IMR-90 (cell line): ENCODE results near the gene ARFGAP2. TPM values are rescaled to one million over a fixed set of nuclear protein-coding genes. Genes with fewer than 3 reads are reported as not detected.

Experiments used
- ATAC-seq: fragments of 200-7000 bp; cut with Tn5 transposase; 2 replicates; pipeline ENCODE4 v1.9.1; 2020; ENCODE audit warnings: low read depth, mild to moderate bottlenecking, moderate library complexity
- BruUV-seq: library from RNA; stranded (reverse); fragments of 400-500 nt; replicated peaks from 2 replicates; lab custom pipeline; 2021; lab: Mats Ljungman, UMichigan
- CTCF ChIA-PET: fragments of 300-600 bp; formaldehyde crosslinking; extraction: SDS; loops from one replicate; lab custom pipeline; 2021; ENCODE audit warnings: antibody characterized with exemption; lab: Yijun Ruan, JAX
- POLR2A ChIA-PET: fragments of 300-600 bp; sonication (Branson Sonifier 250); formaldehyde crosslinking; loops from one replicate; lab custom pipeline; 2022; ENCODE audit warnings: antibody characterized with exemption; ENCODE audit not compliant: unreplicated experiment; lab: Charles Lee
- DNase-seq: peaks from one replicate; pipeline ENCODE4 v3.0.0; 2013
- H2AFZ ChIP-seq: replicated peaks from 2 replicates; pipeline ENCODE3; 2013; ENCODE audit warnings: low read length, mild to moderate bottlenecking; ENCODE audit not compliant: poor library complexity
- H2AK5ac ChIP-seq: 2 replicates; pipeline ENCODE4 v1.6.1; 2013; ENCODE audit warnings: low read depth, low read length, inconsistent platforms
- H2AK9ac ChIP-seq: replicated peaks from 2 replicates; pipeline ENCODE3; 2013; ENCODE audit warnings: mild to moderate bottlenecking, low read depth, low read length, moderate library complexity; ENCODE audit not compliant: poor library complexity
- H2BK120ac ChIP-seq: 2 replicates; pipeline ENCODE4 v1.6.1; 2013; ENCODE audit warnings: low read depth, low read length, inconsistent platforms
- H2BK15ac ChIP-seq: 3 replicates; pipeline ENCODE4 v1.6.1; 2013; ENCODE audit warnings: low read depth, low read length, inconsistent platforms
- H2BK20ac ChIP-seq: 2 replicates; pipeline ENCODE4 v1.6.1; 2013; ENCODE audit warnings: low read depth, mild to moderate bottlenecking, inconsistent platforms, low read length, moderate library complexity
- H2BK5ac ChIP-seq: 2 replicates; pipeline ENCODE4 v1.6.1; 2013; ENCODE audit warnings: mild to moderate bottlenecking, low read depth, low read length, inconsistent platforms; ENCODE audit not compliant: poor library complexity, severe bottlenecking
- H3K14ac ChIP-seq: replicated peaks from 2 replicates; pipeline ENCODE4 v1.6.1; 2013; ENCODE audit warnings: low read depth, low read length, inconsistent platforms
- H3K18ac ChIP-seq: 2 replicates; pipeline ENCODE4 v1.6.1; 2013; ENCODE audit warnings: low read depth, low read length, control low read depth
- H3K23ac ChIP-seq: 2 replicates; pipeline ENCODE4 v1.6.1; 2013; ENCODE audit warnings: low read depth, low read length, inconsistent platforms
- H3K27ac ChIP-seq: 2 replicates; pipeline ENCODE4 v1.5.1; 2013; ENCODE audit warnings: mild to moderate bottlenecking, control low read depth, low read length; ENCODE audit not compliant: insufficient read depth
- H3K27me3 ChIP-seq: 2 replicates; pipeline ENCODE4 v1.6.1; 2013; ENCODE audit warnings: low read length; ENCODE audit not compliant: control insufficient read depth, insufficient read depth
- H3K36me3 ChIP-seq: 2 replicates; pipeline ENCODE4 v1.6.1; 2013; ENCODE audit warnings: low read length, mixed read lengths; ENCODE audit not compliant: control insufficient read depth, insufficient read depth
- H3K4ac ChIP-seq: 2 replicates; pipeline ENCODE4 v1.6.1; 2013; ENCODE audit warnings: low read depth, low read length, inconsistent platforms
- H3K4me1 ChIP-seq: 2 replicates; pipeline ENCODE4 v1.6.1; 2013; ENCODE audit warnings: low read length, mixed read lengths; ENCODE audit not compliant: control insufficient read depth, insufficient read depth
- H3K4me2 ChIP-seq: 2 replicates; pipeline ENCODE4 v1.6.1; 2013; ENCODE audit warnings: low read depth, mild to moderate bottlenecking, control low read depth, low read length, moderate library complexity
- H3K4me3 ChIP-seq: 2 replicates; pipeline ENCODE4 v1.5.1; 2013; ENCODE audit warnings: low read depth, mild to moderate bottlenecking, control low read depth, low read length, moderate library complexity; ENCODE audit not compliant: insufficient read depth
- H3K56ac ChIP-seq: 2 replicates; pipeline ENCODE4 v1.6.1; 2013; ENCODE audit warnings: low read length, inconsistent platforms; ENCODE audit not compliant: insufficient read depth; ENCODE audit errors: extremely low read depth
- H3K79me1 ChIP-seq, 2 experiments: 2 replicates each; pipeline ENCODE4 v1.6.1; 2013; ENCODE audit warnings: low read length in 2 of 2, inconsistent platforms in 1 of 2, low read depth in 1 of 2
- H3K9ac ChIP-seq: 2 replicates; pipeline ENCODE4 v1.6.1; 2013; ENCODE audit warnings: low read depth, low read length, control low read depth
- H3K9me1 ChIP-seq: 2 replicates; pipeline ENCODE4 v1.6.1; 2013; ENCODE audit warnings: low read length, inconsistent platforms; ENCODE audit not compliant: insufficient read depth
- H3K9me3 ChIP-seq: 2 replicates; pipeline ENCODE4 v1.6.1; 2013; ENCODE audit warnings: low read length; ENCODE audit not compliant: control insufficient read depth, insufficient read depth
- H4K20me1 ChIP-seq: 2 replicates; pipeline ENCODE4 v1.6.1; 2013; ENCODE audit warnings: low read length, inconsistent platforms; ENCODE audit not compliant: insufficient read depth
- H4K5ac ChIP-seq: 2 replicates; pipeline ENCODE4 v1.6.1; 2013; ENCODE audit warnings: mild to moderate bottlenecking, low read depth, low read length, control low read depth
- H4K8ac ChIP-seq, 2 experiments: 2 replicates each; pipeline ENCODE4 v1.6.1; 2013; ENCODE audit warnings: low read depth in 2 of 2, low read length in 2 of 2, control low read depth in 1 of 2, inconsistent platforms in 1 of 2
- H4K91ac ChIP-seq: 2 replicates; pipeline ENCODE4 v1.6.1; 2013; ENCODE audit warnings: low read depth, low read length, inconsistent platforms; ENCODE audit not compliant: insufficient read depth
- BHLHE40 ChIP-seq: fragments of 150-350 bp; IDR thresholded peaks from 2 replicates; pipeline ENCODE4 v1.6.1; 2016; ENCODE audit warnings: mild to moderate bottlenecking, low read depth, low read length
- CEBPB ChIP-seq: IDR thresholded peaks from 2 replicates; pipeline ENCODE4 v1.6.1; 2012; ENCODE audit warnings: low read depth, low read length, improper control_type of control experiment
- CHD1 ChIP-seq: IDR thresholded peaks from 2 replicates; pipeline ENCODE4 v1.6.1; 2012; ENCODE audit warnings: low read depth, low read length, improper control_type of control experiment
- MAFK ChIP-seq: IDR thresholded peaks from 2 replicates; pipeline ENCODE4 v1.6.1; 2012; ENCODE audit warnings: low read depth, low read length, improper control_type of control experiment
- MAZ ChIP-seq: IDR thresholded peaks from 2 replicates; pipeline ENCODE4 v1.6.1; 2012; ENCODE audit warnings: low read depth, mild to moderate bottlenecking, low read length, improper control_type of control experiment, moderate library complexity, borderline replicate concordance
- POLR2A ChIP-seq: IDR thresholded peaks from 2 replicates; pipeline ENCODE4 v1.6.1; 2012; ENCODE audit warnings: mild to moderate bottlenecking, low read depth, low read length
- RCOR1 ChIP-seq: IDR thresholded peaks from 2 replicates; pipeline ENCODE4 v1.6.1; 2012; ENCODE audit warnings: mild to moderate bottlenecking, low read length, improper control_type of control experiment; ENCODE audit not compliant: insufficient replicate concordance
- RFX5 ChIP-seq: IDR thresholded peaks from 2 replicates; pipeline ENCODE4 v1.8.0; 2012; ENCODE audit warnings: low read depth, mild to moderate bottlenecking, low read length, moderate library complexity
- WGBS, 2 experiments: methylation state at CpG; one replicate each; pipeline versions ENCODE4 v1.1.5 to v1.1.7; 2013; ENCODE audit warnings: missing lambda C conversion rate in 2 of 2; ENCODE audit not compliant: insufficient read length in 1 of 2; ENCODE audit errors: extremely low coverage in 2 of 2; 5-methylcytosine and 5-hydroxymethylcytosine counted together
- dilution Hi-C: fragments of 300-500 bp; cut with HindIII; formaldehyde crosslinking; loops from one replicate; pipeline ENCODE4 v1.14.3; 2018; ENCODE audit warnings: low sequenced_read_pairs; ENCODE audit not compliant: unreplicated experiment
- in situ Hi-C: fragments of 300-500 bp; cut with MboI; formaldehyde crosslinking; loops from 3 replicates; pipeline ENCODE4 v1.14.3; 2019; ENCODE audit warnings: low sequenced_read_pairs, inconsistent platforms, mixed read lengths
- intact Hi-C: fragments of 100-400 bp; cut with micrococcal nuclease; formaldehyde crosslinking; loops from 2 replicates; pipeline ENCODE4 v1.10.0; 2022
- polyA plus RNA-seq, 3 experiments: library from polyadenylated mRNA; depleted of rRNA; stranded (reverse); fragments of >200 nt; gene quantifications; 2 replicates each; pipeline ENCODE4 v1.2.3, GENCODE V29; 2012; ENCODE audit warnings: low replicate concordance in 1 of 3
- total RNA-seq: library from RNA; depleted of rRNA; stranded (reverse); fragments of >200 nt; gene quantifications from 2 replicates; pipeline ENCODE4 v1.2.3, GENCODE V29; 2012
- TF ChIP-seq, protein P1 (sequence below): fragments of 150-350 bp; IDR thresholded peaks from 2 replicates; pipeline ENCODE4 v1.6.1; 2016; ENCODE audit warnings: low read depth, mild to moderate bottlenecking, low read length, moderate library complexity, borderline replicate concordance
- TF ChIP-seq, protein P2 (sequence below): conservative IDR thresholded peaks from 2 replicates; pipeline ENCODE4 v1.5.1; 2012; ENCODE audit warnings: mild to moderate bottlenecking, low read depth, low read length, improper control_type of control experiment
- TF ChIP-seq, protein P3 (sequence below): fragments of 150-350 bp; IDR thresholded peaks from 2 replicates; pipeline ENCODE4 v1.6.1; 2017; ENCODE audit warnings: mild to moderate bottlenecking, antibody characterized with exemption, low read length, low read depth

Gene ARFGAP2
- total and polyA plus RNA-seq, 2 of the 4 experiments (the other 2 are of a cell fraction) = 54.7 to 87.8 TPM

DNA sequence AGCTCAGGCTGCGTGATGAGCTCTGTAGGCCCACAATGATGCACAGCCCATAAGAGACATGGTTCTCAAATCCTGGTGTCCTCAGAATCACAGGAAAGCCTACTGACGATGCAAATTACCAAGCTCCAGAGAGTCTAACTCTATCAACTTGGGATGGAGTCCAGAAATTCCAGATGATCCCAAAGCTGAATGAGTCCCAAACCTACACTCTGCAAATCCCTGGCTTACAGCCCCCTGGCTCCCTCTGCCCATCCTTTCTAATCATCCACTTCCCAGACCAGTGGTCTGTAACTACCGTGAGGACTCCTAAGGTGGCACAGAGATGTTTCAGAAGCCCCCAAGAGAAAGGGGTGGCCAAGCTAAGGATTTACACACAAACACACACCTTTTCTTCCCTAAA, 13.5 kb downstream of the ARFGAP2 start:
- in situ Hi-C loops = no loop called here
- Histone ChIP-seq H3K56ac (no peak overlapping the region), H3K18ac (no peak overlapping the region), H3K9ac (no peak overlapping the region), H3K36me3 (peaks cover 41% of the 10 kb centered on the region), H4K5ac (no peak overlapping the region), H2BK120ac (no peak overlapping the region), H2AK9ac (no peak overlapping the region), H4K8ac (no peak overlapping the region), H4K91ac (no peak overlapping the region), H3K4me2 (no peak overlapping the region), H2AK5ac (no peak overlapping the region), H2BK15ac (no peak overlapping the region), H2AFZ (no peak overlapping the region), H2BK5ac (no peak overlapping the region), H3K9me3 (no peaks in the 10 kb centered on the region), H3K4me3 (no peak overlapping the region), H3K4me1 (no peaks in the 10 kb centered on the region), H3K4ac (no peak overlapping the region), H3K9me1 (no peaks in the 10 kb centered on the region), H3K27ac (no peak overlapping the region), H4K20me1 (peaks cover 37% of the 10 kb centered on the region), H3K27me3 (no peaks in the 10 kb centered on the region), H3K79me1 (peaks cover 0 to 43% of the 10 kb centered on the region in 2 experiments; a peak in 3 of 4 replicates), H3K23ac (no peak overlapping the region), H3K14ac (no peak overlapping the region), H2BK20ac (no peak overlapping the region)
- WGBS, 2 experiments = no CpG with 5 or more reads among the region's 3 CpGs
- DNase-seq (no peak), ATAC-seq (no peak)
- dilution Hi-C loops = no loop called here
- CTCF ChIA-PET = interaction anchor here (0.6 to 0.8 kb wide), 2 partner anchors 59 to 96 kb away, joined by 3 to 7 read pairs; no protein-coding TSS in a partner anchor
- BruUV-seq = no TSS peak
- TF ChIP-seq, protein P1, sequence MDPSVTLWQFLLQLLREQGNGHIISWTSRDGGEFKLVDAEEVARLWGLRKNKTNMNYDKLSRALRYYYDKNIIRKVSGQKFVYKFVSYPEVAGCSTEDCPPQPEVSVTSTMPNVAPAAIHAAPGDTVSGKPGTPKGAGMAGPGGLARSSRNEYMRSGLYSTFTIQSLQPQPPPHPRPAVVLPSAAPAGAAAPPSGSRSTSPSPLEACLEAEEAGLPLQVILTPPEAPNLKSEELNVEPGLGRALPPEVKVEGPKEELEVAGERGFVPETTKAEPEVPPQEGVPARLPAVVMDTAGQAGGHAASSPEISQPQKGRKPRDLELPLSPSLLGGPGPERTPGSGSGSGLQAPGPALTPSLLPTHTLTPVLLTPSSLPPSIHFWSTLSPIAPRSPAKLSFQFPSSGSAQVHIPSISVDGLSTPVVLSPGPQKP = no peak
- TF ChIP-seq BHLHE40 = no peak
- TF ChIP-seq CHD1 = no peak
- no peak for TF ChIP-seq POLR2A
- no peak for TF ChIP-seq MAFK
- no peak for TF ChIP-seq RCOR1
- TF ChIP-seq RFX5 = no peak
- TF ChIP-seq CEBPB = no peak
- TF ChIP-seq, protein P2, sequence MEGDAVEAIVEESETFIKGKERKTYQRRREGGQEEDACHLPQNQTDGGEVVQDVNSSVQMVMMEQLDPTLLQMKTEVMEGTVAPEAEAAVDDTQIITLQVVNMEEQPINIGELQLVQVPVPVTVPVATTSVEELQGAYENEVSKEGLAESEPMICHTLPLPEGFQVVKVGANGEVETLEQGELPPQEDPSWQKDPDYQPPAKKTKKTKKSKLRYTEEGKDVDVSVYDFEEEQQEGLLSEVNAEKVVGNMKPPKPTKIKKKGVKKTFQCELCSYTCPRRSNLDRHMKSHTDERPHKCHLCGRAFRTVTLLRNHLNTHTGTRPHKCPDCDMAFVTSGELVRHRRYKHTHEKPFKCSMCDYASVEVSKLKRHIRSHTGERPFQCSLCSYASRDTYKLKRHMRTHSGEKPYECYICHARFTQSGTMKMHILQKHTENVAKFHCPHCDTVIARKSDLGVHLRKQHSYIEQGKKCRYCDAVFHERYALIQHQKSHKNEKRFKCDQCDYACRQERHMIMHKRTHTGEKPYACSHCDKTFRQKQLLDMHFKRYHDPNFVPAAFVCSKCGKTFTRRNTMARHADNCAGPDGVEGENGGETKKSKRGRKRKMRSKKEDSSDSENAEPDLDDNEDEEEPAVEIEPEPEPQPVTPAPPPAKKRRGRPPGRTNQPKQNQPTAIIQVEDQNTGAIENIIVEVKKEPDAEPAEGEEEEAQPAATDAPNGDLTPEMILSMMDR = no peak
- no peak for TF ChIP-seq MAZ
- TF ChIP-seq, protein P3, sequence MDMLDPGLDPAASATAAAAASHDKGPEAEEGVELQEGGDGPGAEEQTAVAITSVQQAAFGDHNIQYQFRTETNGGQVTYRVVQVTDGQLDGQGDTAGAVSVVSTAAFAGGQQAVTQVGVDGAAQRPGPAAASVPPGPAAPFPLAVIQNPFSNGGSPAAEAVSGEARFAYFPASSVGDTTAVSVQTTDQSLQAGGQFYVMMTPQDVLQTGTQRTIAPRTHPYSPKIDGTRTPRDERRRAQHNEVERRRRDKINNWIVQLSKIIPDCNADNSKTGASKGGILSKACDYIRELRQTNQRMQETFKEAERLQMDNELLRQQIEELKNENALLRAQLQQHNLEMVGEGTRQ = no peak
- POLR2A ChIA-PET = interaction anchor here (0.6 to 1.1 kb wide), 2 partner anchors 9 to 244 kb away, joined by 3 to 6 read pairs; no protein-coding TSS in a partner anchor
- intact Hi-C loops = no loop called here
